ENCODE results near the gene TRIM10. TPM values are rescaled to one million over a fixed set of nuclear protein-coding genes. Genes with fewer than 3 reads are reported as not detected.

TRIM10 gene
- total and polyA plus RNA-seq, 4 donors, result 0.29 to 128 (median 0.73) TPM

- TF ChIP-seq ZBTB33 (IDR thresholded peaks at IDR 0.05), result no peak
Measured at GRCh38 chr6:30144811-30145210, 16.2 kb downstream of the TRIM10 start (continued).

- peaks cover 0 to 8% (median 0%) of the 10 kb centered on the region in 4 donors for H3K27me3 ChIP-seq (ENCODE audit: control insufficient read depth in 4 of 4, insufficient read depth in 4 of 4, low read length in 3 of 4)
- DNase-seq (ENCODE audit: low spot score), result no peak
Measured at GRCh38 chr6:30143780-30144179, 17.2 kb downstream of the TRIM10 start.

More at GRCh38 chr6:30143780-30144179, 17.2 kb downstream of the TRIM10 start:
- no peaks in the 10 kb centered on the region for H3K9me3 ChIP-seq (ENCODE audit: control insufficient read depth in 4 of 4, low read length in 3 of 4)
- no peak overlapping the region for H3K9ac ChIP-seq (ENCODE audit: low read depth in 1 of 2, low read length in 2 of 2)
- TF ChIP-seq YY1 (IDR thresholded peaks at IDR 0.05), result no peak
- no peak for TF ChIP-seq HNF4G (IDR thresholded peaks at IDR 0.05)
- no peak for TF ChIP-seq FOXA2 (IDR thresholded peaks at IDR 0.05)
- TF ChIP-seq TAF1 (conservative IDR thresholded peaks at IDR 0.05), result no peak
- TF ChIP-seq GABPA (IDR thresholded peaks at IDR 0.05 in 1 of 2, conservative IDR thresholded peaks at IDR 0.05 in 1 of 2), result no peak
- no peak for TF ChIP-seq MAX (IDR thresholded peaks at IDR 0.05)
- no peak for TF ChIP-seq REST (IDR thresholded peaks at IDR 0.05)
- no peak for TF ChIP-seq RAD21 (IDR thresholded peaks at IDR 0.05)
- no peak for TF ChIP-seq SP1 (IDR thresholded peaks at IDR 0.05)
- no peak for TF ChIP-seq ZBTB33 (IDR thresholded peaks at IDR 0.05)
- no peak for TF ChIP-seq HNF4A (conservative IDR thresholded peaks at IDR 0.05)
- TF ChIP-seq CTCF (IDR thresholded peaks at IDR 0.05; ENCODE audit: low read depth, low read length, missing input control), result no peak
- TF ChIP-seq RXRA (IDR thresholded peaks at IDR 0.05), result no peak
- no peak for TF ChIP-seq FOXA1 (IDR thresholded peaks at IDR 0.05)
- no peak for TF ChIP-seq EGR1 (IDR thresholded peaks at IDR 0.05; ENCODE audit: low read depth in 2 of 2)
- no peak for TF ChIP-seq NR2F2 (IDR thresholded peaks at IDR 0.05)
- no peak for TF ChIP-seq ATF3 (IDR thresholded peaks at IDR 0.05)
- no peak for TF ChIP-seq JUND (IDR thresholded peaks at IDR 0.05)
- no peaks in the 10 kb centered on the region for H3K36me3 ChIP-seq (ENCODE audit: control insufficient read depth in 4 of 4, insufficient read depth in 3 of 4, low read depth in 1 of 4, low read length in 3 of 4)
- H3K4me1 ChIP-seq (ENCODE audit: control insufficient read depth in 4 of 4, insufficient read depth in 4 of 4, low read length in 3 of 4), result no peaks in the 10 kb centered on the region
- H3K4me3 ChIP-seq (ENCODE audit: low read depth in 1 of 3, low read length in 3 of 3), result no peak overlapping the region
- no peak overlapping the region for H3K27ac ChIP-seq (ENCODE audit: low read depth in 1 of 2, low read length in 2 of 2)
- 62% methylated on average over 2 of the region's 2 CpGs for WGBS

Measured in liver (tissue), 9 donors.